Lower leg skin (tissue), 3 donors: ENCODE results near the gene SDK1.

Experiments
- CTCF ChIP-seq, 3 donors: fragments of 450-650 bp; IDR thresholded peaks; one replicate each; pipeline ENCODE4 v1.5.1; 2016; ENCODE audit warnings: antibody characterized with exemption in 3 of 3, mild to moderate bottlenecking in 3 of 3, moderate library complexity in 2 of 3
- POLR2A ChIP-seq, 2 donors: fragments of 450-650 bp; IDR thresholded peaks; one replicate each; pipeline ENCODE4 v1.6.1; 2016 to 2017; ENCODE audit warnings: antibody characterized with exemption in 2 of 2, mild to moderate bottlenecking in 1 of 2, moderate library complexity in 1 of 2

GRCh38 chr7:3958109-3958483 is 657.0 kb downstream of the SDK1 start:
- no peak for TF ChIP-seq CTCF (IDR thresholded peaks at IDR 0.05)
- no peak for TF ChIP-seq POLR2A (IDR thresholded peaks at IDR 0.05)
